ENCODE measurements around the gene ELK3.

DNA sequence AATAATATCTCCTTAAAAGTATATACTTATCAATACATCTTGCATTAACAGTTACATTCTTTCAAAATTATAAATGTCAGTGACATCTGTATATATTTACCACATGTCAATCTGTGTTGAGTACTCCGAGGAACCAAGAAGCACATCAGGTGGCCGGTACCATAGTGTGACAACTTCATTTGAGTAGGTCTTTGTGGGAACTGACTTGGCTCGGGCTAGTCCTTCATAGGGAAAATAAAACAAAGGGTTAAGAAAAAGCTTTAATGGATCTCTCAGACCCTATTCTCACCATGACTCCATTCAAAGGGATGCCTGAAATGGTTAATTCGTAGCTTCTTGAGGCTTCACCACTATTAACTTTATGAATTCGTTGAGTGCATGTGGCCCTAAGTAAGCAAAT is 94.9 kb downstream of the ELK3 start:
- TF ChIP-seq, protein P1, sequence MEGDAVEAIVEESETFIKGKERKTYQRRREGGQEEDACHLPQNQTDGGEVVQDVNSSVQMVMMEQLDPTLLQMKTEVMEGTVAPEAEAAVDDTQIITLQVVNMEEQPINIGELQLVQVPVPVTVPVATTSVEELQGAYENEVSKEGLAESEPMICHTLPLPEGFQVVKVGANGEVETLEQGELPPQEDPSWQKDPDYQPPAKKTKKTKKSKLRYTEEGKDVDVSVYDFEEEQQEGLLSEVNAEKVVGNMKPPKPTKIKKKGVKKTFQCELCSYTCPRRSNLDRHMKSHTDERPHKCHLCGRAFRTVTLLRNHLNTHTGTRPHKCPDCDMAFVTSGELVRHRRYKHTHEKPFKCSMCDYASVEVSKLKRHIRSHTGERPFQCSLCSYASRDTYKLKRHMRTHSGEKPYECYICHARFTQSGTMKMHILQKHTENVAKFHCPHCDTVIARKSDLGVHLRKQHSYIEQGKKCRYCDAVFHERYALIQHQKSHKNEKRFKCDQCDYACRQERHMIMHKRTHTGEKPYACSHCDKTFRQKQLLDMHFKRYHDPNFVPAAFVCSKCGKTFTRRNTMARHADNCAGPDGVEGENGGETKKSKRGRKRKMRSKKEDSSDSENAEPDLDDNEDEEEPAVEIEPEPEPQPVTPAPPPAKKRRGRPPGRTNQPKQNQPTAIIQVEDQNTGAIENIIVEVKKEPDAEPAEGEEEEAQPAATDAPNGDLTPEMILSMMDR (IDR thresholded peaks at IDR 0.05 in 8 of 11, conservative IDR thresholded peaks at IDR 0.05 in 3 of 11) = no peak
- no peak for TF ChIP-seq POLR2A (IDR thresholded peaks at IDR 0.05)

Data from spleen (tissue), 7 donors.